ENCODE measurements around the gene CD320. TPM values are rescaled to one million over a fixed set of nuclear protein-coding genes. Genes with fewer than 3 reads are reported as not detected.

Gene CD320
- total and polyA plus RNA-seq, 2 donors (not counting 1 experiment from before 2014, with no cell fraction given), result 30.5 to 32.6 TPM

DNA sequence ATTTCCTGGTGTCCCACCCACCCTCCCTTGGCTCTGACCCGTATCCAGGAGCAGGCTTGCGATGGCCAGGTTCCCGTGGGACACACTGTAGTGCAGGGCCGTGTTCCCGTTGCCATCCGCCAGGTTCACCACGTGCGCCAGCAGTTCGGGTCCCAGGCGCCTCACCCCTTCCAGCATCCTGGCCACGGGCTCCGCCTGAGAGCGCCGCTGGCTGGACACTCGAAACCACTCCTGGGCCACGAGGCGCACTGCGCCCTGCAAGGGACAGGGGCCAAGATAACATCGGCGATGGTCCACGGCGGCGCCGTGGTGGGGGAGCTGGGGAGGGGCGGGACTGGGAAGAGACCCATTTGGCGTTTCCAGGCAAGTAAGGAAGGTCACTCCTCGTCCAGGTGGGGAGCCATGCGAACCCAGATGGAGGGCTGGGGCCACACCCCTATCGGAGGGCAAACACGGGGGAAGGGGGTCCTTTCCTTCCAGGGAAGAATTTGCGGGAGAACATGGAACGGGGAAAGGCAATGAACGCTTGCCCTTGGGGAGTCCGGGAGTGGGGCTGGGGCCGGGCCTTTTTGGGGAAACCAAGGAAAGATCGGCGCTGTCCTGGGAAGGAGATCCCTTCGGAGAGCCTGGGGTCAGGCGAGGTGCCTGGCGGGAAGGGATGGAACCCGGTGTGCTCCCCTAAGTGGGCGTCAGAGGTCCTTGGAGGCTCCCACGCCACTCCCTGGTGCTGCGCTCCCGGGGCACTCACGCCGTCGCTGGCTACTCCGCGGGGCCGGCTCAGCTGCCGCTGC lies 25.0 kb upstream of the CD320 start:
- no peaks in the 10 kb centered on the region for H3K79me2 ChIP-seq (ENCODE audit: control insufficient read depth, insufficient read depth, low read length)
- ChIA-PET CTCF (interaction anchor here (1.4 kb wide), 1 partner anchor 21 kb away, joined by 3 read pairs; no protein-coding TSS in a partner anchor), POLR2A (no interaction called here)
- no peak overlapping the region for H3K27ac Mint-ChIP-seq
- peaks cover 5 to 16% of the 10 kb centered on the region in 2 donors for H3K4me1 ChIP-seq (ENCODE audit: control insufficient read depth in 2 of 2, insufficient read depth in 2 of 2, low read length in 2 of 2)
- intact Hi-C loops (cut with micrococcal nuclease), result no loop called here
- no peaks in the 10 kb centered on the region for H3K36me3 ChIP-seq (replicated peaks in 1 of 2; ENCODE audit: control extremely low read depth in 1 of 2, control insufficient read depth in 1 of 2, extremely low read depth in 1 of 2, insufficient read depth in 2 of 2, low read length in 1 of 2)
- no peak overlapping the region for H3K9ac ChIP-seq (ENCODE audit: low read length)
- no peaks in the 10 kb centered on the region for H4K20me1 ChIP-seq (ENCODE audit: control insufficient read depth, insufficient read depth, low read length, poor library complexity, severe bottlenecking)
- WGBS (ENCODE audit: insufficient coverage), result 39% methylated on average over 51 of the region's 52 CpGs
- H3K27ac ChIP-seq (ENCODE audit: low read length in 2 of 2), result no peak overlapping the region
- no peak for ATAC-seq (ENCODE audit: low read depth)
- H3K4me3 ChIP-seq (ENCODE audit: control extremely low read depth in 1 of 5, extremely low read depth in 1 of 5, insufficient read depth in 1 of 5, low read depth in 2 of 5, low read length in 4 of 5), result no peak overlapping the region
- no peaks in the 10 kb centered on the region for H3K9me3 Mint-ChIP-seq (ENCODE audit: insufficient read depth)
- peak overlapping the region; percentile 47 for H3K4me3 Mint-ChIP-seq
- peaks cover 0 to 36% (median 12%) of the 10 kb centered on the region in 4 experiments for H3K27me3 ChIP-seq (replicated peaks in 1 of 4; ENCODE audit: control extremely low read depth in 1 of 4, control insufficient read depth in 3 of 4, insufficient read depth in 4 of 4, low read length in 3 of 4)
- peak; percentile 9 for DNase-seq
- H3K4me2 ChIP-seq (replicated peaks; ENCODE audit: low read depth, low read length, poor library complexity, severe bottlenecking), result no peak overlapping the region
- no peak overlapping the region for H2AFZ ChIP-seq (ENCODE audit: insufficient read depth, low read depth, low read length, poor library complexity, severe bottlenecking)
- peaks cover 15% of the 10 kb centered on the region for H3K27me3 Mint-ChIP-seq
- TF ChIP-seq, protein P1, sequence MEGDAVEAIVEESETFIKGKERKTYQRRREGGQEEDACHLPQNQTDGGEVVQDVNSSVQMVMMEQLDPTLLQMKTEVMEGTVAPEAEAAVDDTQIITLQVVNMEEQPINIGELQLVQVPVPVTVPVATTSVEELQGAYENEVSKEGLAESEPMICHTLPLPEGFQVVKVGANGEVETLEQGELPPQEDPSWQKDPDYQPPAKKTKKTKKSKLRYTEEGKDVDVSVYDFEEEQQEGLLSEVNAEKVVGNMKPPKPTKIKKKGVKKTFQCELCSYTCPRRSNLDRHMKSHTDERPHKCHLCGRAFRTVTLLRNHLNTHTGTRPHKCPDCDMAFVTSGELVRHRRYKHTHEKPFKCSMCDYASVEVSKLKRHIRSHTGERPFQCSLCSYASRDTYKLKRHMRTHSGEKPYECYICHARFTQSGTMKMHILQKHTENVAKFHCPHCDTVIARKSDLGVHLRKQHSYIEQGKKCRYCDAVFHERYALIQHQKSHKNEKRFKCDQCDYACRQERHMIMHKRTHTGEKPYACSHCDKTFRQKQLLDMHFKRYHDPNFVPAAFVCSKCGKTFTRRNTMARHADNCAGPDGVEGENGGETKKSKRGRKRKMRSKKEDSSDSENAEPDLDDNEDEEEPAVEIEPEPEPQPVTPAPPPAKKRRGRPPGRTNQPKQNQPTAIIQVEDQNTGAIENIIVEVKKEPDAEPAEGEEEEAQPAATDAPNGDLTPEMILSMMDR (IDR thresholded peaks at IDR 0.05), result no peak
- no peak for TF ChIP-seq EZH2 (IDR thresholded peaks at IDR 0.05; ENCODE audit: borderline replicate concordance, insufficient read depth, low read depth, low read length, poor library complexity, severe bottlenecking)
- peaks cover 0 to 10% (median 0%) of the 10 kb centered on the region in 3 donors for H3K9me3 ChIP-seq (ENCODE audit: control extremely low read depth in 1 of 3, control insufficient read depth in 2 of 3, insufficient read depth in 1 of 3, low read length in 2 of 3)
- peaks cover 6% of the 10 kb centered on the region for H3K4me1 Mint-ChIP-seq

GRCh38 chr19:8331263-8331845 lies 23.2 kb upstream of the CD320 start:
- Histone ChIP-seq H3K27ac (ENCODE audit: low read length in 2 of 2) (no peak overlapping the region), H2AFZ (ENCODE audit: insufficient read depth, low read depth, low read length, poor library complexity, severe bottlenecking) (no peak overlapping the region), H4K20me1 (ENCODE audit: control insufficient read depth, insufficient read depth, low read length, poor library complexity, severe bottlenecking) (no peaks in the 10 kb centered on the region), H3K9ac (ENCODE audit: low read length) (no peak overlapping the region), H3K79me2 (ENCODE audit: control insufficient read depth, insufficient read depth, low read length) (no peaks in the 10 kb centered on the region), H3K27me3 (replicated peaks in 1 of 4; ENCODE audit: control extremely low read depth in 1 of 4, control insufficient read depth in 3 of 4, insufficient read depth in 4 of 4, low read length in 3 of 4) (peaks cover 0 to 27% (median 10%) of the 10 kb centered on the region in 4 experiments), H3K36me3 (replicated peaks in 1 of 2; ENCODE audit: control extremely low read depth in 1 of 2, control insufficient read depth in 1 of 2, extremely low read depth in 1 of 2, insufficient read depth in 2 of 2, low read length in 1 of 2) (no peaks in the 10 kb centered on the region), H3K4me3 (ENCODE audit: control extremely low read depth in 1 of 5, extremely low read depth in 1 of 5, insufficient read depth in 1 of 5, low read depth in 2 of 5, low read length in 4 of 5) (no peak overlapping the region), H3K4me1 (ENCODE audit: control insufficient read depth in 2 of 2, insufficient read depth in 2 of 2, low read length in 2 of 2) (peaks cover 5 to 16% of the 10 kb centered on the region in 2 donors), H3K9me3 (ENCODE audit: control extremely low read depth in 1 of 3, control insufficient read depth in 2 of 3, insufficient read depth in 1 of 3, low read length in 2 of 3) (peaks cover 0 to 10% (median 0%) of the 10 kb centered on the region in 3 donors), H3K4me2 (replicated peaks; ENCODE audit: low read depth, low read length, poor library complexity, severe bottlenecking) (no peak overlapping the region)
- WGBS (ENCODE audit: insufficient coverage), result 83% methylated on average over 4 of the region's 8 CpGs
- POLR2A ChIA-PET, result interaction anchor here (0.8 kb wide), 1 partner anchor 10 kb away, joined by 3 read pairs; no protein-coding TSS in a partner anchor
- H3K4me3 Mint-ChIP-seq, result no peak overlapping the region
- ATAC-seq (ENCODE audit: low read depth) (no peak), DNase-seq (no peak)
- no peak overlapping the region for H3K27ac Mint-ChIP-seq
- peaks cover 6% of the 10 kb centered on the region for H3K4me1 Mint-ChIP-seq
- peaks cover 5% of the 10 kb centered on the region for H3K27me3 Mint-ChIP-seq
- TF ChIP-seq, protein P1 (IDR thresholded peaks at IDR 0.05), result no peak
- no peak for TF ChIP-seq EZH2 (IDR thresholded peaks at IDR 0.05; ENCODE audit: borderline replicate concordance, insufficient read depth, low read depth, low read length, poor library complexity, severe bottlenecking)
- no peaks in the 10 kb centered on the region for H3K9me3 Mint-ChIP-seq (ENCODE audit: insufficient read depth)
- intact Hi-C loops (cut with micrococcal nuclease), result no loop called here
- CTCF ChIA-PET, result no interaction called here

All from B cell (primary cell).